K562 (cell line): ENCODE measurements around the gene ZNF10. TPM values are rescaled to one million over a fixed set of nuclear protein-coding genes. Genes with fewer than 3 reads are reported as not detected.

Experiments used
- ATAC-seq: fragments of 200-7000 bp; cut with Tn5 transposase; 3 replicates; pipeline ENCODE4 v1.9.1; 2020; ENCODE audit warnings: moderate library complexity
- BruUV-seq: library from RNA; stranded (reverse); fragments of 400-500 nt; replicated peaks from 2 replicates; lab custom pipeline; 2021; lab: Mats Ljungman, UMichigan
- CTCF ChIA-PET: fragments of 300-600 bp; formaldehyde crosslinking; extraction: SDS; loops from one replicate; lab custom pipeline; 2021; ENCODE audit warnings: low intra/inter-chr PET ratio; lab: Yijun Ruan, JAX
- POLR2A ChIA-PET: fragments of 300-600, 350-650 bp; sonication (Branson Sonifier 250); formaldehyde crosslinking; extraction: SDS; loops from one replicate; lab custom pipeline; 2021; ENCODE audit warnings: antibody characterized with exemption, inconsistent platforms; lab: Yijun Ruan, JAX
- DNase-seq, 4 experiments: peaks; one replicate each; pipeline versions ENCODE4 v3.0.0 to v3.0.0-alpha.2; 2011 to 2018; ENCODE audit warnings: low spot score in 3 of 4, mixed read lengths in 3 of 4; ENCODE audit errors: extremely low read depth in 1 of 4
- FAIRE-seq: peaks from 2 replicates; lab custom pipeline; 2011; peaks lifted over from hg19 to GRCh38; lab: Jason Lieb, UNC
- H2AFZ ChIP-seq: 2 replicates; pipeline ENCODE4 v1.6.0; 2011; ENCODE audit warnings: low read depth, low read length, control low read depth, inconsistent platforms
- H3K27ac ChIP-seq: fragments of 200-600 bp; 3 replicates; pipeline ENCODE4 v1.8.0; 2011; ENCODE audit warnings: low read depth, mild to moderate bottlenecking, control low read depth, inconsistent platforms, low read length, moderate library complexity, mixed read lengths; ENCODE audit errors: extremely low read depth
- H3K27me3 ChIP-seq, 2 experiments: fragments of 300-600 bp in 1 of 2; 2 replicates in 1 of 2; 3 replicates in 1 of 2; pipeline versions ENCODE4 v1.6.0 to v1.8.0; 2011; ENCODE audit warnings: inconsistent platforms in 2 of 2, low read length in 2 of 2, mild to moderate bottlenecking in 1 of 2, mixed read lengths in 1 of 2, moderate library complexity in 1 of 2; ENCODE audit not compliant: control insufficient read depth in 2 of 2, insufficient read depth in 2 of 2
- H3K36me3 ChIP-seq: fragments of 300-600 bp; 3 replicates; pipeline ENCODE4 v1.8.0; 2011; ENCODE audit warnings: mild to moderate bottlenecking, low read length, inconsistent platforms; ENCODE audit not compliant: control insufficient read depth, insufficient read depth
- H3K4me1 ChIP-seq, 2 experiments: fragments of 200-600 bp in 1 of 2; replicated peaks in 1 of 2; 2 replicates in 1 of 2; 3 replicates in 1 of 2; pipeline versions ENCODE4 v1.5.1 to v1.8.0; 2011; ENCODE audit warnings: inconsistent platforms in 2 of 2, low read length in 2 of 2, mild to moderate bottlenecking in 1 of 2, mixed read lengths in 1 of 2, moderate library complexity in 1 of 2; ENCODE audit not compliant: control insufficient read depth in 2 of 2, insufficient read depth in 2 of 2
- H3K4me2 ChIP-seq: 2 replicates; pipeline ENCODE4 v1.6.1; 2011; ENCODE audit warnings: low read length, control low read depth, inconsistent platforms, mixed read lengths; ENCODE audit not compliant: insufficient read depth
- H3K4me3 ChIP-seq: fragments of 200-600 bp; sonication (generic), shearing (Covaris generic); 2 replicates; pipeline ENCODE4 v1.5.1; 2016; ENCODE audit warnings: control low read depth, inconsistent platforms
- H3K79me2 ChIP-seq: fragments of 200-600 bp; 3 replicates; pipeline ENCODE4 v1.8.0; 2011; ENCODE audit warnings: low read length, inconsistent platforms; ENCODE audit not compliant: control insufficient read depth, insufficient read depth
- H3K9ac ChIP-seq, 2 experiments: 2 replicates each; pipeline versions ENCODE4 v1.6.0 to v1.6.1; 2011; ENCODE audit warnings: low read depth in 2 of 2, low read length in 2 of 2, control low read depth in 1 of 2, inconsistent platforms in 1 of 2, mild to moderate bottlenecking in 1 of 2, mixed read lengths in 1 of 2; ENCODE audit not compliant: insufficient read depth in 1 of 2
- H3K9me1 ChIP-seq: one replicate; pipeline ENCODE4 v1.6.0; 2011; ENCODE audit warnings: inconsistent platforms, mild to moderate bottlenecking, low read length, moderate library complexity; ENCODE audit not compliant: control insufficient read depth, insufficient read depth
- H3K9me3 ChIP-seq: replicated peaks from 2 replicates; pipeline ENCODE4 v1.5.1; 2011; ENCODE audit warnings: low read depth, low read length, inconsistent platforms; ENCODE audit not compliant: control insufficient read depth, insufficient read depth
- H4K20me1 ChIP-seq: replicated peaks from 2 replicates; pipeline ENCODE4 v1.6.1; 2011; ENCODE audit warnings: low read length, inconsistent platforms, mixed read lengths; ENCODE audit not compliant: control insufficient read depth, insufficient read depth
- CHCHD3 ChIP-seq: fragments of 250-450 bp; sonication (Bioruptor Pico); IDR thresholded peaks from 2 replicates; pipeline ENCODE4 v2.1.2; 2022; ENCODE audit warnings: mild to moderate bottlenecking
- CHD2 ChIP-seq: IDR thresholded peaks from 2 replicates; pipeline ENCODE4 v1.6.1; 2011; ENCODE audit warnings: low read depth, low read length
- DIDO1 ChIP-seq: fragments of 450-650 bp; IDR thresholded peaks from 2 replicates; pipeline ENCODE4 v1.6.1; 2016; ENCODE audit warnings: low read depth, missing biosample characterization, missing genetic modification characterization
- KDM4B ChIP-seq, 2 experiments: fragments of 450-650 bp in 1 of 2; sonication (generic) in 1 of 2; IDR thresholded peaks; 2 replicates each; pipeline ENCODE4 v1.6.1; 2016 to 2017; ENCODE audit warnings: borderline replicate concordance in 2 of 2, antibody characterized with exemption in 1 of 2, low read depth in 1 of 2, mild to moderate bottlenecking in 1 of 2
- MEF2A ChIP-seq: IDR thresholded peaks from 2 replicates; pipeline ENCODE4 v1.6.1; 2011; ENCODE audit warnings: low read depth, mild to moderate bottlenecking, low read length, moderate library complexity; ENCODE audit not compliant: control insufficient read depth
- MYC ChIP-seq, 2 experiments: fragments of 250-450 bp in 1 of 2; sonication (Bioruptor Pico) in 1 of 2; IDR thresholded peaks; 2 replicates each; pipeline versions ENCODE4 v1.5.1 to v1.6.1; 2012 to 2021; ENCODE audit warnings: low read depth in 2 of 2, borderline replicate concordance in 1 of 2, improper control_type of control experiment in 1 of 2, low read length in 1 of 2, mild to moderate bottlenecking in 1 of 2, moderate library complexity in 1 of 2
- SRF ChIP-seq, 2 experiments: fragments of 250-450, 450-650 bp in 1 of 2; sonication (Bioruptor Pico) in 1 of 2; sonication (generic) in 1 of 2; formaldehyde crosslinking; IDR thresholded peaks; 2 replicates each; pipeline versions ENCODE4 v1.5.0 to v1.5.1; 2020 to 2022; ENCODE audit warnings: mild to moderate bottlenecking in 1 of 2, missing genetic modification reagents in 1 of 2
- SRSF7 ChIP-seq: fragments of 200-400 bp; formaldehyde crosslinking; optimal IDR thresholded peaks from 2 replicates; pipeline ENCODE3; 2017; ENCODE audit warnings: mild to moderate bottlenecking, low read depth, low read length
- U2AF1 ChIP-seq: fragments of 200-400 bp; formaldehyde crosslinking; optimal IDR thresholded peaks from 2 replicates; pipeline ENCODE3; 2017; ENCODE audit warnings: mild to moderate bottlenecking, low read depth, low read length, moderate library complexity
- ZBTB17 ChIP-seq: fragments of 450-650 bp; formaldehyde crosslinking; IDR thresholded peaks from 2 replicates; pipeline ENCODE4 v1.4.0; 2020; ENCODE audit warnings: mild to moderate bottlenecking
- ZNF212 ChIP-seq: fragments of 450-650 bp; formaldehyde crosslinking; IDR thresholded peaks from 2 replicates; pipeline ENCODE4 v1.4.0; 2020; ENCODE audit warnings: mild to moderate bottlenecking
- ZNF583 ChIP-seq: fragments of 250-450 bp; sonication (Bioruptor Pico); IDR thresholded peaks from 2 replicates; pipeline ENCODE4 v1.4.0; 2020
- ZNF644 ChIP-seq: fragments of 200-800 bp; sonication (Bioruptor generic); IDR thresholded peaks from 2 replicates; pipeline ENCODE4 v1.6.1; 2016; ENCODE audit warnings: low read depth, missing genetic modification characterization, missing compliant biosample characterization
- ZNF707 ChIP-seq: fragments of 250-450 bp; sonication (Bioruptor Pico); conservative IDR thresholded peaks from 2 replicates; pipeline ENCODE4 v1.8.0; 2022; ENCODE audit warnings: inconsistent platforms, mild to moderate bottlenecking, moderate library complexity
- ZNF75A ChIP-seq: fragments of 450-650 bp; formaldehyde crosslinking; IDR thresholded peaks from 2 replicates; pipeline ENCODE4 v1.4.0; 2020; ENCODE audit warnings: mild to moderate bottlenecking
- ZZZ3 ChIP-seq: fragments of 450-650 bp; IDR thresholded peaks from 2 replicates; pipeline ENCODE4 v1.6.1; 2016; ENCODE audit warnings: antibody characterized with exemption, mild to moderate bottlenecking, moderate library complexity
- WGBS: fragments of 100-300 bp; shearing (Covaris generic); methylation state at CpG from one replicate; pipeline ENCODE4 v1.1.6; 2016; ENCODE audit warnings: low coverage, mixed read lengths; ENCODE audit not compliant: insufficient coverage; ENCODE audit errors: missing lambda C conversion rate; 5-methylcytosine and 5-hydroxymethylcytosine counted together
- in situ Hi-C: fragments of 300-500 bp; cut with MboI; formaldehyde crosslinking; loops from 4 replicates; pipeline ENCODE4 v1.15.0; 2018; ENCODE audit warnings: inconsistent platforms, mixed read lengths
- intact Hi-C: fragments of 100-400 bp; cut with micrococcal nuclease; formaldehyde crosslinking; loops from 2 replicates; pipeline ENCODE4 v1.14.2; 2022
- polyA plus RNA-seq, 8 experiments: library from polyadenylated mRNA; depleted of rRNA in 4 of 8; stranded (reverse) in 5 of 8; unstranded in 3 of 8; fragments of >200 nt; fragmentation: Nextera tagmentation in 2 of 8; fragmentation: Illumina TruSeq in 1 of 8; extraction: Ambion mirVana in 2 of 8; extraction: Trizol in 1 of 8; gene quantifications; 2 replicates each; pipeline versions ENCODE4 v1.2.1 to v1.2.3, GENCODE V29; 2011 to 2014; ENCODE audit warnings: inconsistent platforms in 1 of 8, missing spikeins in 1 of 8
- total RNA-seq, 7 experiments: library from RNA; depleted of rRNA in 6 of 7; stranded (reverse); fragments of >200 nt in 6 of 7; fragmentation: Illumina TruSeq in 2 of 7; extraction: Trizol in 2 of 7; gene quantifications; 2 replicates each; pipeline versions ENCODE4 v1.2.1 to v1.2.3, GENCODE V29; 2011 to 2021; ENCODE audit warnings: low replicate concordance in 1 of 7
- TF ChIP-seq, protein P1 (sequence below): sonication (generic); formaldehyde crosslinking; IDR thresholded peaks from 2 replicates; pipeline ENCODE4 v1.8.1; 2023; ENCODE audit warnings: missing genetic modification reagents, mild to moderate bottlenecking, borderline replicate concordance

The ZNF10 gene
- total and polyA plus RNA-seq, 9 of the 15 experiments (the other 6 are each of a cell fraction or from before 2014, with no cell fraction given): 3.5 to 5.8 (median 4.9) TPM

DNA sequence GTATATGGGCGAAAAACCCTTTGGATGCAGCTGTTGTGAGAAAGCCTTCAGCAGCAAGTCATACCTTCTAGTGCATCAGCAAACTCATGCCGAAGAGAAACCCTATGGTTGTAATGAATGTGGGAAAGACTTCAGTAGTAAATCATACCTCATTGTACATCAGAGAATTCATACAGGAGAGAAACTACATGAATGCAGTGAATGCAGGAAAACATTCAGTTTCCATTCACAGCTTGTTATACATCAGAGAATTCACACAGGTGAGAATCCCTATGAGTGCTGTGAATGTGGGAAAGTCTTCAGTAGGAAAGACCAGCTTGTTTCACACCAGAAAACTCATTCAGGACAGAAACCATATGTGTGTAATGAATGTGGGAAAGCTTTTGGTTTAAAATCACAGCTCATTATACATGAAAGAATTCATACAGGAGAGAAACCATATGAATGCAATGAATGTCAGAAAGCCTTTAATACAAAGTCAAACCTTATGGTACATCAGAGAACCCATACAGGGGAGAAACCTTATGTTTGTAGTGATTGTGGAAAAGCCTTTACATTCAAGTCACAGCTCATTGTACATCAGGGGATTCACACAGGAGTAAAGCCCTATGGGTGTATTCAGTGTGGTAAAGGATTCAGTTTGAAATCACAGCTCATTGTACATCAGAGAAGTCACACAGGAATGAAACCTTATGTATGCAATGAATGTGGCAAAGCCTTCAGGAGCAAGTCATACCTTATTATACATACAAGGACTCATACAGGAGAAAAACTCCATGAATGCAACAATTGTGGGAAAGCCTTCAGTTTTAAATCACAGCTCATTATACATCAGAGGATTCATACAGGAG, 72.3 kb downstream of the ZNF10 start:
- no peak for FAIRE-seq
- TF ChIP-seq KDM4B (IDR thresholded peaks at IDR 0.05; ENCODE audit: borderline replicate concordance in 2 of 2, low read depth in 1 of 2): no peak
- no peak for TF ChIP-seq SRF (CRISPR knock-in tag; IDR thresholded peaks at IDR 0.05)
- no peak for TF ChIP-seq DIDO1 (tag)
- no peak for TF ChIP-seq ZNF707 (CRISPR knock-in tag)
- TF ChIP-seq MEF2A: no peak
- TF ChIP-seq ZBTB17 (CRISPR knock-in tag): no peak
- TF ChIP-seq ZNF583 (CRISPR knock-in tag): no peak
- no peak for TF ChIP-seq ZNF644
- no peak for TF ChIP-seq SRSF7
- no peak for TF ChIP-seq CHCHD3 (CRISPR knock-in tag)
- no peak for TF ChIP-seq MYC (IDR thresholded peaks at IDR 0.05; ENCODE audit: low read depth, low read length)
- no peak for TF ChIP-seq MYC (CRISPR knock-in tag; IDR thresholded peaks at IDR 0.05; ENCODE audit: borderline replicate concordance, low read depth)
- no peak for TF ChIP-seq ZZZ3
- peak; percentile 98 for TF ChIP-seq ZNF75A
- no peak for TF ChIP-seq CHD2
- TF ChIP-seq ZNF212 (CRISPR knock-in tag): no peak
- no peak for TF ChIP-seq U2AF1
- TF ChIP-seq, protein P1, sequence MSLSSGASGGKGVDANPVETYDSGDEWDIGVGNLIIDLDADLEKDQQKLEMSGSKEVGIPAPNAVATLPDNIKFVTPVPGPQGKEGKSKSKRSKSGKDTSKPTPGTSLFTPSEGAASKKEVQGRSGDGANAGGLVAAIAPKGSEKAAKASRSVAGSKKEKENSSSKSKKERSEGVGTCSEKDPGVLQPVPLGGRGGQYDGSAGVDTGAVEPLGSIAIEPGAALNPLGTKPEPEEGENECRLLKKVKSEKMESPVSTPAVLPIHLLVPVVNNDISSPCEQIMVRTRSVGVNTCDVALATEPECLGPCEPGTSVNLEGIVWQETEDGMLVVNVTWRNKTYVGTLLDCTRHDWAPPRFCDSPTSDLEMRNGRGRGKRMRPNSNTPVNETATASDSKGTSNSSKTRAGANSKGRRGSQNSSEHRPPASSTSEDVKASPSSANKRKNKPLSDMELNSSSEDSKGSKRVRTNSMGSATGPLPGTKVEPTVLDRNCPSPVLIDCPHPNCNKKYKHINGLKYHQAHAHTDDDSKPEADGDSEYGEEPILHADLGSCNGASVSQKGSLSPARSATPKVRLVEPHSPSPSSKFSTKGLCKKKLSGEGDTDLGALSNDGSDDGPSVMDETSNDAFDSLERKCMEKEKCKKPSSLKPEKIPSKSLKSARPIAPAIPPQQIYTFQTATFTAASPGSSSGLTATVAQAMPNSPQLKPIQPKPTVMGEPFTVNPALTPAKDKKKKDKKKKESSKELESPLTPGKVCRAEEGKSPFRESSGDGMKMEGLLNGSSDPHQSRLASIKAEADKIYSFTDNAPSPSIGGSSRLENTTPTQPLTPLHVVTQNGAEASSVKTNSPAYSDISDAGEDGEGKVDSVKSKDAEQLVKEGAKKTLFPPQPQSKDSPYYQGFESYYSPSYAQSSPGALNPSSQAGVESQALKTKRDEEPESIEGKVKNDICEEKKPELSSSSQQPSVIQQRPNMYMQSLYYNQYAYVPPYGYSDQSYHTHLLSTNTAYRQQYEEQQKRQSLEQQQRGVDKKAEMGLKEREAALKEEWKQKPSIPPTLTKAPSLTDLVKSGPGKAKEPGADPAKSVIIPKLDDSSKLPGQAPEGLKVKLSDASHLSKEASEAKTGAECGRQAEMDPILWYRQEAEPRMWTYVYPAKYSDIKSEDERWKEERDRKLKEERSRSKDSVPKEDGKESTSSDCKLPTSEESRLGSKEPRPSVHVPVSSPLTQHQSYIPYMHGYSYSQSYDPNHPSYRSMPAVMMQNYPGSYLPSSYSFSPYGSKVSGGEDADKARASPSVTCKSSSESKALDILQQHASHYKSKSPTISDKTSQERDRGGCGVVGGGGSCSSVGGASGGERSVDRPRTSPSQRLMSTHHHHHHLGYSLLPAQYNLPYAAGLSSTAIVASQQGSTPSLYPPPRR (CRISPR knock-in tag): no peak

More for the DNA sequence above, 72.3 kb downstream of the ZNF10 start:
- Histone ChIP-seq H2AFZ (no peak overlapping the region), H3K27ac (no peak overlapping the region), H3K36me3 (peaks cover 23% of the 10 kb centered on the region), H3K9me3 (peaks cover 40% of the 10 kb centered on the region), H3K4me1 (no peaks in the 10 kb centered on the region), H3K4me3 (no peak overlapping the region), H3K9me1 (no peaks in the 10 kb centered on the region), H3K4me2 (no peak overlapping the region), H3K9ac (no peak overlapping the region), H4K20me1 (no peaks in the 10 kb centered on the region), H3K27me3 (no peaks in the 10 kb centered on the region), H3K79me2 (no peaks in the 10 kb centered on the region)
- POLR2A ChIA-PET: no interaction called here
- ATAC-seq: no peak
- intact Hi-C loops: no loop called here
- in situ Hi-C loops: no loop called here
- no peak for DNase-seq
- CTCF ChIA-PET: no interaction called here
- 95% methylated on average over 2 of the region's 2 CpGs for WGBS
- no TSS peak for BruUV-seq
